ELF-1 (cell line): Measurements from ENCODE around the gene LAMB3.

Experiments
- DNase-seq: peaks from one replicate; pipeline ENCODE4 v3.0.0-alpha.2; 2016; ENCODE audit warnings: low read depth, low spot score

The LAMB3 gene

GRCh38 chr1:209565759-209566678, 86.2 kb downstream of the LAMB3 start:
- peak; percentile 92 for DNase-seq
